SK-N-SH (cell line): ENCODE data around the gene CHD2. TPM values are rescaled to one million over a fixed set of nuclear protein-coding genes. Genes with fewer than 3 reads are reported as not detected.

Experiments used
- CTCF ChIA-PET: fragments of 300-600, 350-600 bp; formaldehyde crosslinking; extraction: SDS; loops from one replicate; lab custom pipeline; 2021; lab: Yijun Ruan, JAX
- POLR2A ChIA-PET: fragments of 350-600 bp; sonication (Branson Sonifier 250); formaldehyde crosslinking; extraction: SDS; loops from one replicate; lab custom pipeline; 2020; ENCODE audit warnings: antibody characterized with exemption, inconsistent platforms; lab: Yijun Ruan, JAX
- DNase-seq: peaks from one replicate; pipeline ENCODE4 v3.0.0; 2012
- H2AFZ ChIP-seq: fragments of 200-600 bp; sonication (generic); 2 replicates; pipeline ENCODE4 v1.8.1; 2016; ENCODE audit warnings: antibody characterized with exemption, mild to moderate bottlenecking, low read depth
- H3F3A ChIP-seq: fragments of 200-600 bp; sonication (generic); replicated peaks from 2 replicates; pipeline ENCODE3; 2016; ENCODE audit warnings: antibody characterized with exemption, mild to moderate bottlenecking; ENCODE audit not compliant: insufficient read depth
- H3K27ac ChIP-seq, 2 experiments: fragments of 200-500 bp in 1 of 2; fragments of 200-600 bp in 1 of 2; sonication (Bioruptor generic) in 1 of 2; sonication (generic), shearing (Covaris generic) in 1 of 2; 2 replicates each; pipeline versions ENCODE4 v1.5.1 to v1.6.1; 2014 to 2016; ENCODE audit warnings: low read depth in 2 of 2, inconsistent platforms in 1 of 2, low read length in 1 of 2, mild to moderate bottlenecking in 1 of 2, mixed read lengths in 1 of 2
- H3K27me3 ChIP-seq: fragments of 200-600 bp; sonication (generic), shearing (Covaris generic); 2 replicates; pipeline ENCODE4 v1.6.1; 2016; ENCODE audit warnings: mixed run types; ENCODE audit not compliant: insufficient read depth
- H3K36me3 ChIP-seq, 2 experiments: fragments of 200-500 bp in 1 of 2; fragments of 200-600 bp in 1 of 2; sonication (Bioruptor generic) in 1 of 2; sonication (generic) in 1 of 2; replicated peaks in 1 of 2; 2 replicates each; pipeline versions ENCODE3 to v1.5.1; 2014 to 2016; ENCODE audit warnings: low read length in 1 of 2, mild to moderate bottlenecking in 1 of 2; ENCODE audit not compliant: insufficient read depth in 2 of 2, control insufficient read depth in 1 of 2
- H3K4me1 ChIP-seq, 2 experiments: fragments of 200-500 bp in 1 of 2; fragments of 200-600 bp in 1 of 2; sonication (Bioruptor generic) in 1 of 2; sonication (generic), shearing (Covaris generic) in 1 of 2; 2 replicates each; pipeline versions ENCODE4 v1.5.1 to v1.6.1; 2014 to 2016; ENCODE audit warnings: low read depth in 1 of 2, low read length in 1 of 2, mixed run types in 1 of 2; ENCODE audit not compliant: insufficient read depth in 2 of 2, control insufficient read depth in 1 of 2
- H3K4me2 ChIP-seq: fragments of 200-600 bp; sonication (generic), shearing (Covaris generic); 2 replicates; pipeline ENCODE4 v1.6.1; 2017; ENCODE audit warnings: mixed run types
- H3K4me3 ChIP-seq, 2 experiments: fragments of 200-500 bp in 1 of 2; fragments of 200-600 bp in 1 of 2; sonication (Bioruptor generic) in 1 of 2; sonication (generic), shearing (Covaris generic) in 1 of 2; 2 replicates each; pipeline versions ENCODE4 v1.5.1 to v1.8.1; 2014 to 2016; ENCODE audit warnings: low read depth in 2 of 2, inconsistent platforms in 1 of 2, low read length in 1 of 2, mild to moderate bottlenecking in 1 of 2, mixed read lengths in 1 of 2, moderate library complexity in 1 of 2
- H3K79me2 ChIP-seq: fragments of 200-600 bp; sonication (generic); 2 replicates; pipeline ENCODE4 v1.8.1; 2017; ENCODE audit warnings: mild to moderate bottlenecking; ENCODE audit not compliant: insufficient read depth
- H3K9ac ChIP-seq: fragments of 200-600 bp; sonication (generic); 2 replicates; pipeline ENCODE4 v1.6.1; 2017; ENCODE audit warnings: mixed run types
- H3K9me2 ChIP-seq: fragments of 200-600 bp; sonication (generic); 2 replicates; pipeline ENCODE4 v1.6.1; 2017; ENCODE audit warnings: mixed run types
- H3K9me3 ChIP-seq: fragments of 200-600 bp; sonication (generic); 2 replicates; pipeline ENCODE4 v1.6.1; 2017; ENCODE audit warnings: mixed run types, mild to moderate bottlenecking, moderate library complexity
- H4K20me1 ChIP-seq: fragments of 200-600 bp; sonication (generic); 2 replicates; pipeline ENCODE4 v1.6.1; 2017; ENCODE audit warnings: mild to moderate bottlenecking, mixed run types; ENCODE audit not compliant: insufficient read depth
- CHD2 ChIP-seq: fragments of 150-350 bp; IDR thresholded peaks from 2 replicates; pipeline ENCODE4 v1.6.1; 2018; ENCODE audit warnings: low read length; ENCODE audit not compliant: partially characterized antibody
- FOXM1 ChIP-seq: IDR thresholded peaks from 2 replicates; pipeline ENCODE4 v1.4.0; 2012; ENCODE audit warnings: low read depth, mild to moderate bottlenecking
- GABPA ChIP-seq: IDR thresholded peaks from 2 replicates; pipeline ENCODE4 v1.4.0; 2012; ENCODE audit warnings: low read depth, mild to moderate bottlenecking
- IRF3 ChIP-seq: fragments of 150-350 bp; IDR thresholded peaks from 2 replicates; pipeline ENCODE4 v1.6.1; 2016; ENCODE audit warnings: mild to moderate bottlenecking, low read depth, low read length
- JUND ChIP-seq: IDR thresholded peaks from 2 replicates; pipeline ENCODE4 v1.4.0; 2012
- MEF2A ChIP-seq: IDR thresholded peaks from 2 replicates; pipeline ENCODE4 v1.4.0; 2012; ENCODE audit warnings: low read depth, borderline replicate concordance
- NRF1 ChIP-seq: IDR thresholded peaks from 2 replicates; pipeline ENCODE4 v1.6.1; 2012; ENCODE audit warnings: low read depth, mild to moderate bottlenecking, low read length
- RAD21 ChIP-seq: IDR thresholded peaks from 2 replicates; pipeline ENCODE4 v1.6.1; 2012; ENCODE audit warnings: mild to moderate bottlenecking, low read length
- SIN3A ChIP-seq: IDR thresholded peaks from 2 replicates; pipeline ENCODE4 v1.6.1; 2012; ENCODE audit warnings: low read depth, mild to moderate bottlenecking, low read length, moderate library complexity, borderline replicate concordance
- SMC3 ChIP-seq: IDR thresholded peaks from 2 replicates; pipeline ENCODE4 v1.6.1; 2012; ENCODE audit warnings: low read depth, low read length, improper control_type of control experiment
- TAF1 ChIP-seq: IDR thresholded peaks from 2 replicates; pipeline ENCODE4 v1.6.1; 2012; ENCODE audit warnings: low read depth, mild to moderate bottlenecking, low read length, moderate library complexity, borderline replicate concordance
- USF2 ChIP-seq: fragments of 150-350 bp; IDR thresholded peaks from 2 replicates; pipeline ENCODE4 v1.6.1; 2017; ENCODE audit warnings: antibody characterized with exemption, low read length, low read depth, borderline replicate concordance
- WGBS: methylation state at CpG from one replicate; pipeline ENCODE4 v1.1.6; 2017; ENCODE audit warnings: low lambda C conversion rate; 5-methylcytosine and 5-hydroxymethylcytosine counted together
- polyA plus RNA-seq, 3 experiments: library from polyadenylated mRNA; depleted of rRNA; stranded (reverse); fragments of >200 nt; gene quantifications; 2 replicates each; pipeline ENCODE4 v1.2.3, GENCODE V29; 2012
- TF ChIP-seq, protein P1 (sequence below): IDR thresholded peaks from 2 replicates; pipeline ENCODE4 v1.4.0; 2012; ENCODE audit warnings: low read depth, borderline replicate concordance
- TF ChIP-seq, protein P2 (sequence below): IDR thresholded peaks from 2 replicates; pipeline ENCODE4 v1.4.0; 2012; ENCODE audit warnings: low read depth

CHD2 gene
- polyA plus RNA-seq, 1 of the 3 experiments (the other 2 are of a cell fraction): 25.3 TPM

- TF ChIP-seq IRF3: no peak
- TF ChIP-seq JUND: no peak
- TF ChIP-seq GABPA: no peak
- TF ChIP-seq FOXM1: no peak
These were observed 151.3 kb downstream of the CHD2 start (continued) for GRCh38 chr15:93051236-93052089.

DNA sequence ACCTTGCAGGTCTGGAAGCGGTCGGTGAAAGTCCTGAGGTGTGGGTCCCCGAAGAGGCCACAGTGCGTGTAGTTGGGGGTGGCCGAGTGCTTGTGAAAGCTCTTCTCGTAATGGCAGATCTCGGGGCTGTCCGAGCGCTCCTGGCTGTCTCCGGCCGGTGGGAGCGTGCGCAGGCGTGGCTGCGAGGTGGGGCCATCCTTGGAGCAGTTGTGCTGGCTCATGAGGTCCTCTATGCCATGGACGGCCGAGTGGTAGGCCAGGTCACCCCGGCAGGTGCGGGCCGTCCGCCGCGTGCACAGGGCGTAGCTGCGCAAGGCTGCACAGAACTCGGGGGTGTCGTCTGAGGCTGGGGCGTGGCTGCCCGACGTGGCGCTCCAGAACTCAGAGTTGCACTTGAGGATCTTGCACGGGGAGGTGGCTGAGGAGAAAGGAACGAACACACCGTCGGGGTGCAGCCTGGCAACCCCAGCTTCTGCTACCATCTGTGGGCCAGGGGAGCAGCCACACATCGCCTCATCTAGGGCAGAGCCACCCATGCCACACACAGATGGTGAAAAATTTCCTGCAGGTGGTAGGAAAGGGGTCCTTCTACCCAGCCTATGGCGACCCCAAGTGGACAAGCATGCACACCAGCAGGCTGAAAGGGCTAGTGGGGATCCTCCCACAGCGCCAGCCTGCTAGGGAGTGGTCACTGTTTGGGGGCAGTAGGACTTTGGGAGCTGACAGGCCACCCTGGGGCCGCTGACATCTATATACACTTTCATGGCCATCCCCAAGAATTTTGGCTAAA lies 152.2 kb downstream of the CHD2 start:
- Histone ChIP-seq H3K4me3 (no peak overlapping the region), H2AFZ (no peak overlapping the region), H3K27me3 (no peaks in the 10 kb centered on the region), H3K36me3 (no peaks in the 10 kb centered on the region), H3K4me1 (no peaks in the 10 kb centered on the region), H3K27ac (no peak overlapping the region), H3K79me2 (no peaks in the 10 kb centered on the region), H3K9me2 (no peaks in the 10 kb centered on the region), H4K20me1 (no peaks in the 10 kb centered on the region), H3K9me3 (no peaks in the 10 kb centered on the region), H3F3A (no peaks in the 10 kb centered on the region), H3K4me2 (no peak overlapping the region), H3K9ac (no peak overlapping the region)
- WGBS: 86% methylated on average over 36 of the region's 39 CpGs
- DNase-seq: no peak
- TF ChIP-seq RAD21 (peak; percentile 14; the same call in 1 of the 2 replicates), NRF1 (no peak), FOXM1 (no peak)
- ChIA-PET CTCF (interaction anchor here (0.9 to 1.0 kb wide), 2 partner anchors 25 to 1068 kb away, joined by 3 read pairs; no protein-coding TSS in a partner anchor), POLR2A (interaction anchor here (0.6 kb wide), 1 partner anchor 959 kb away, joined by 4 read pairs; no protein-coding TSS in a partner anchor)

- no peak overlapping the region for H3K4me2 ChIP-seq
- no peak overlapping the region for H3K27ac ChIP-seq
- H3K27me3 ChIP-seq: no peaks in the 10 kb centered on the region
- POLR2A ChIA-PET: no interaction called here
- no peak for DNase-seq
- no peak overlapping the region for H3K9ac ChIP-seq
- no peaks in the 10 kb centered on the region for H3K36me3 ChIP-seq
- no peaks in the 10 kb centered on the region; the same call in 1 of the 2 replicates for H4K20me1 ChIP-seq
- no peak overlapping the region for H3K4me3 ChIP-seq
- 89% methylated on average over 11 of the region's 11 CpGs for WGBS
- H3K4me1 ChIP-seq: no peaks in the 10 kb centered on the region
- no peaks in the 10 kb centered on the region for H3F3A ChIP-seq
- CTCF ChIA-PET: interaction anchor here (0.7 to 1.7 kb wide), 3 partner anchors 25 to 1065 kb away, joined by 3 to 8 read pairs (median 6); no protein-coding TSS in a partner anchor
- H3K9me3 ChIP-seq: no peaks in the 10 kb centered on the region
- H3K9me2 ChIP-seq: no peaks in the 10 kb centered on the region
- H3K79me2 ChIP-seq: no peaks in the 10 kb centered on the region
- no peak overlapping the region for H2AFZ ChIP-seq
- no peak for TF ChIP-seq MEF2A
- TF ChIP-seq, protein P1, sequence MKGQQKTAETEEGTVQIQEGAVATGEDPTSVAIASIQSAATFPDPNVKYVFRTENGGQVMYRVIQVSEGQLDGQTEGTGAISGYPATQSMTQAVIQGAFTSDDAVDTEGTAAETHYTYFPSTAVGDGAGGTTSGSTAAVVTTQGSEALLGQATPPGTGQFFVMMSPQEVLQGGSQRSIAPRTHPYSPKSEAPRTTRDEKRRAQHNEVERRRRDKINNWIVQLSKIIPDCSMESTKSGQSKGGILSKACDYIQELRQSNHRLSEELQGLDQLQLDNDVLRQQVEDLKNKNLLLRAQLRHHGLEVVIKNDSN: no peak
- TF ChIP-seq SMC3: no peak
- TF ChIP-seq USF2: no peak
- no peak for TF ChIP-seq CHD2
- TF ChIP-seq SIN3A: no peak
- TF ChIP-seq, protein P2, sequence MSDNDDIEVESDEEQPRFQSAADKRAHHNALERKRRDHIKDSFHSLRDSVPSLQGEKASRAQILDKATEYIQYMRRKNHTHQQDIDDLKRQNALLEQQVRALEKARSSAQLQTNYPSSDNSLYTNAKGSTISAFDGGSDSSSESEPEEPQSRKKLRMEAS: no peak
- TF ChIP-seq TAF1: no peak
- TF ChIP-seq RAD21: no peak
These were observed 155.1 kb downstream of the CHD2 start for GRCh38 chr15:93055211-93055610.
